GM19099 (cell line): ENCODE results near the gene TSSK6.

Source experiments
- POLR2A ChIP-seq: IDR thresholded peaks from 3 replicates; pipeline ENCODE4 v1.6.1; 2011; ENCODE audit warnings: low read depth; ENCODE audit not compliant: insufficient read length; ENCODE audit errors: extremely low read depth

The TSSK6 gene

GRCh38 chr19:19492026-19492610 is 23.2 kb downstream of the TSSK6 start:
- TF ChIP-seq POLR2A = no peak

DNA sequence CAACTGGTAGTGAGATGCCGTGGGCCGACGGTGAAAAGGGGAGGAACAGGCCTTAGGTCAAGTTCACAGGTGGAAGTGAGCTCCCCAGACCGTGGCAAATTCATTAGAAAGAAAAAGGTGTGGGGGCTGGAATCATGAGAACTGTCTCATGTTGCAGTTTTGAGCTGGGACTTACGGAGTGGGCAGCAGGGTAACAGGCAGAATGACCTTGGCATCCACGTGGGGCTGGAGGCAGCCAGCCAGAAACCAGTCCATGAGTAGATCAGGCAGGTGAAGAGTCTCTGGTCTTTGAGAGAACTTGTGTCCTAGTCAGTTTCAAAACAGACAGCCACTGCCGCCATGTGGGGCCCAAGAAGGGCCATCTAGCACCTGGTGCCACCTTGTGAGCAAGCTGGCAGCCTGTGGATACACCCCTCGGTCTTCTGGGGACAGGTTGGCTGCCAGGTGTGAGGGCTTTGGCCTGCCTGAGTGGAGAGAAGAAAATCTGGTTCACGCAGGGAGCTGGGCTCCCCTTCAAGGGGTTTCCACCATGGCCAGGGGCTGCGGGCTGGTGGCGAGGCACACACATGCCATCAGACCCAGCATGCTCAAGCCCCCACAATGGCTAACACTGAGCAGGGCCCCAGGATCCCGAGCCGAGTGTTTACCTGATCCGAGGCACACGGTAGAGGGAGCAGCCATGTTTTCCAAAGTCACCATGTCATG is 23.9 kb downstream of the TSSK6 start:
- no peak for TF ChIP-seq POLR2A

GRCh38 chr19:19490214-19490968 is 25.0 kb downstream of the TSSK6 start:
- TF ChIP-seq POLR2A = no peak

DNA sequence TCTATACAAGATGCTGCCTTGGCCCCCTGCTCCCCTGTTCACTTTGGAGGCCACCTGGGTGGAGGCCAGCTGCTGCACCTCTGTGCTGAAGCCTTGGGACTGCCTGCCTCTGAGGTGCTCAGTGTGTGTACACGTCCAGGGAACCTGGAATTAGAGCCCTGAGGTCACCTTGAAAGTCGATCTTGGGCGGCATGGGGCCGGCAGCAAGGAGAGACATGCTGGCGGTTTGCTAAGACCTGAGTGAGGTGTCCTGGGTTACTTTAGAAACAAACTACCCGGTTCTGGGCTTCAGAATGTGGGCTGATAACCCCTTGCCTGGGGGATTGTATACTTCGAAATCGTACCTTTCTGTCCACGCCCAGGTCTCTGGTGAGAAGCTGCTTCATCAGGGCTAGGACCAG is 25.5 kb downstream of the TSSK6 start:
- no peak for TF ChIP-seq POLR2A

- peak; percentile 45 for TF ChIP-seq POLR2A
Observed at GRCh38 chr19:19488875-19489690, 26.3 kb downstream of the TSSK6 start.

DNA sequence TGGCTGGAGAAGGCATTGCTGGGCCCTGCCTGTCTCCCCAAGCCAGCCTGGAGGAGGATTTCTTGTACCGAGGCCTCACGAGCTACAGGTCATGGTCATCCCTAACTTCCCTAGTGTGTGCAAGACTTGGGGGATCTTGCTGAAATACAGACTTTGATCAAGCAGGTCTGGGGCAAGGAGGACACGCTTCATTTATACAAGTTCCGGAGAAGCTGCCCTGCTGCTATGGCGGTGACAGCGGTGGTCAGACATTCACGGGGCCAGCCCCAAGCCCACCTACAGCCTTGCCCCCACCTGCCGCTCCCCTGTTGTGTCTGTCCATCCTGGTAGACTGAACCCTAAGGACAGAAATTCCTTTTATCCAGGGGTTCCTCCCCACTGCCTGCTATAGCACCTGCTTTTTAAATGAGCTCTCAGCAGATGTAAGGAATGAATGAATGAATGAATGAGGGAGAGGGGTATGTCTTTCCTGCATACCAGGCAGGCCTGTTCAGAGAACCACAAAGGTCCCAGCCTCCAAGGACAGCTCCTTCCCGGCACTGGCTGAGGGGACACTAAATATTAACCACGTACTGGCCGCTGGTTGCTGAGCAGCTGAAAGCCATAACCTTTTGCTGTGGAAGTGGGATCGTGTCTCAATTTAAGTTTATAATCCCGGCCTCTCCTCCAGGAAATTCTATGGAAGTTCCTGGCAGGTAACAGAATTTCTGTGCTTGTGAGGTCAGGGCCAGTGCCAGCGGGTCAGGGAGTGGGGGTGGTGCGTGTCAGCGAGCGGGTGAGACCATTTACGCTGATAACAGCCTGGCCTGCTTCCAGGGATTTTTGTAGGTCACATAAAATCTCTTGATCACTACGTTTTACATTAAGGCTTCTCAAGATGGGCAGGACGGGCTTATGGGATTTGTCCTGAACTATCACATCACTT is 27.1 kb downstream of the TSSK6 start:
- no peak for TF ChIP-seq POLR2A

DNA sequence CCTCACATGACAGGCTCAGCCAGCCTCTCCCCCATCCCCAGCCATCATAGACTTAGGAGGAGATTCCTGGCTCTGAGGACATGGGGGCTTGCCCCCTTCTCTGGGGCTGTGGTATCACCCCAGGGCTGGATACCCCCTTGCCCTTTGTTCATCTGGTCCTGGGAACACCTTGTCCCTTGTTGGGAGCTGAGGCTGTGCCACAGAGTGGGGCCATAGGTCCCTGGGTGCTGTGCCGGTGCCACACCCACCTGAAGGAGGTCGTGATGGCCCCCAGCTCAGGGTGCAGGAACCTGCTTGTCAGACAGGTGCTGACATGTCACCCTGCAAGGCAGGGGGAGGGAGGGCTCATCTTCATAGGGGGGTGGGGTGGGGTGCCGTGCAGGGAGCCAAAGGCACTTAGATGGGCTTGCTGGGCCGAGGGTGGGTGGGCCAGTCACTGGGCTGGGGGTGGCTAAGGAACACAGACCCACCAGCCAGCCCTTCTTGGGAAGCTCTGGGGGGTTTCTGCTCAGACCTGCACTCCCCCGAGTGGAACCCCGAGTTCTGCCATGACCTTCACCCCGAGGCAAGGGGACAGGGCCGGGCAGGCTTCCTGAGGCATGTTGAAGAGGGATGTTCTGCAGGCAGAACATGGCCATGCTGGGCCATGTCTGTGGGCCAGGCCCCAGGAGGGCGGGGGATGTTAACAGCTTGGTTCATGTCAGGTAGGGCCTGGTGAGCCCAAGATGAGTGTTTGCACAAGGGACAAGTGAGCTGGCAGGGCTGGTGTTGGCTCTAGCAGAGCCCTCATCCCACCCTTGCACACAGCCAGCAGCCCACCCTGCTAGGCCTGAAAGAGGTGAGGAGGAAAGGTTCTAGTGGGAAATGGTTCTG is 28.0 kb downstream of the TSSK6 start:
- no peak for TF ChIP-seq POLR2A

- no peak for TF ChIP-seq POLR2A
Observed at GRCh38 chr19:19486343-19487076, 28.8 kb downstream of the TSSK6 start.

GRCh38 chr19:19485998-19486290 is 29.4 kb downstream of the TSSK6 start:
- TF ChIP-seq POLR2A = no peak

DNA sequence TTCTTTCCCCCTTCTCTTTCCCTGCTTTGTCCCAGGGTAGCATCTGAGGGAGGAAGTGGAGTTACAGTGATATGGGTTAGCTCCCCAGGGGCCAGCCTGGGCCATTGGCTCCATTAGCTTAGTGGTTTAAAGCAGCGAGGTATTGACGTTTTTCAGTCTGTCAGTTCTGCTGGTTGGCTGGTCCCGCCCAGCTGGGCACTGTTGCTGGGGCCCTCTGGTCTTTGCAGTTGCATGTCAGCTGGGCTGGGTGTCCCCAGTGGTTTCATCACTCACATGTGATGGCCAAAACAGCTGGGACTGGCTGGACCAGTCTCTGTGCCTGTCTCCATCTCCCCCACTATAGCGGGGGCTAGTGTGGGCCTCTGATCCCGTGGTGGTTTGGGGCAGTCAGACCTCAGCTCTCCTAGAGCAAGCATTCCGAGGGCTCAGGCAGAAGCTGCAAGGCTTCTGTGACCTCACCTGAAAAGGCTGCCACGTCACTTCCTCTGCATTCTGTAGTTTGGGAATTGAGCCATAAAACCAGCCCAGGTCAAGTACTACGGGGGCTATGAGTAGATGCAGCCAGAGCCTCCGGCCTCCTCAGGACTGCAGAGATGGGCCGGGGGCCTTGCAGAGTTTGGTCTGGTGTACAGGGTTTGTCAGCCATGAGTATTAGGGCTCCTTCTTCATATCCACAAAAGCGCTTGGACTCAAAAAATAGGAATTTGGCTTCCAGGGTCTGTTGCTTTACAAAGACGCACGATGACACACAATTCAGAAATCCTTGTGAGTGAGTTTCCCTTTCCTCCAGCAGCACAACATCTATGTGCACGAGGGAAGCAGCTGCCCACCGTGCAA is 30.0 kb downstream of the TSSK6 start:
- TF ChIP-seq POLR2A = no peak

GRCh38 chr19:19482809-19483596 is 32.3 kb downstream of the TSSK6 start:
- no peak for TF ChIP-seq POLR2A
